Measurements from ENCODE around the gene SLC10A3. TPM values are rescaled to one million over a fixed set of nuclear protein-coding genes. Genes with fewer than 3 reads are reported as not detected.

Gene SLC10A3
- total and polyA plus RNA-seq, 10 of the 15 experiments (the other 5 are each of a cell fraction or from before 2014, with no cell fraction given), result 1.7 to 23.5 (median 11.0) TPM

GRCh38 chrX:154529206-154529612 lies 38.8 kb upstream of the SLC10A3 start:
- 71% methylated on average over 5 of the region's 6 CpGs for WGBS (ENCODE audit: insufficient coverage, insufficient replicate concordance, low lambda C conversion rate, missing lambda C conversion rate)
- intact Hi-C loops (cut with micrococcal nuclease; ENCODE audit: unreplicated experiment) (no loop called here), in situ Hi-C loops (cut with MboI) (loop anchor here (25.0 kb wide), 1 partner anchor 392 kb away; the partner anchor contains the start of gene OPN1LW)
- peaks cover 4 to 5% of the 10 kb centered on the region in 2 experiments for H3K36me3 ChIP-seq (ENCODE audit: control insufficient read depth in 2 of 2, insufficient read depth in 2 of 2, low read length in 1 of 2)
- FAIRE-seq, result no peak
- ChIA-PET CTCF (interaction anchor here (1.2 kb wide), 1 partner anchor 156 kb away, joined by 5 read pairs; no protein-coding TSS in a partner anchor), RAD21 (ENCODE audit: unreplicated experiment) (no interaction called here), SMC1A (ENCODE audit: uncharacterized antibody, unreplicated experiment) (interaction anchor here (0.6 kb wide), 2 partner anchors 29 to 32 kb away, joined by 3 read pairs; no protein-coding TSS in a partner anchor), POLR2A (no interaction called here)
- H4K20me1 ChIP-seq (ENCODE audit: control insufficient read depth, insufficient read depth), result no peaks in the 10 kb centered on the region
- no peak overlapping the region for H3K27ac ChIP-seq (ENCODE audit: control insufficient read depth, insufficient read depth)
- H3K27me3 ChIP-seq (replicated peaks in 1 of 2; ENCODE audit: control insufficient read depth in 2 of 2, insufficient read depth in 2 of 2, low read length in 1 of 2), result no peaks in the 10 kb centered on the region
- no peak for TF ChIP-seq CHD2 (IDR thresholded peaks at IDR 0.05; ENCODE audit: borderline replicate concordance, low read depth, low read length)
- no peak for TF ChIP-seq CBX5 (IDR thresholded peaks at IDR 0.05; ENCODE audit: low read depth)
- TF ChIP-seq JUND (IDR thresholded peaks at IDR 0.05; ENCODE audit: low read depth, low read length), result no peak
- TF ChIP-seq RELA (IDR thresholded peaks at IDR 0.05; ENCODE audit: borderline replicate concordance, partially characterized antibody), result no peak
- no peak for TF ChIP-seq ZNF207 (IDR thresholded peaks at IDR 0.05; ENCODE audit: borderline replicate concordance)
- TF ChIP-seq SMARCA5 (IDR thresholded peaks at IDR 0.05), result no peak
- no peaks in the 10 kb centered on the region for H3K79me2 ChIP-seq (ENCODE audit: control insufficient read depth, insufficient read depth, low read length)
- no peak for DNase-seq (ENCODE audit: low read depth, low spot score)
- H3K9me3 ChIP-seq (replicated peaks; ENCODE audit: control insufficient read depth, insufficient read depth, low read length), result no peaks in the 10 kb centered on the region
- no peak for ATAC-seq
- H2AFZ ChIP-seq (ENCODE audit: control insufficient read depth, low read depth, low read length), result no peak overlapping the region
- no peak overlapping the region for H3K9ac ChIP-seq (ENCODE audit: control insufficient read depth, insufficient read depth, low read length)
- no TSS peak for BruUV-seq (replicated peaks)
- peaks cover 10% of the 10 kb centered on the region for H3K4me1 ChIP-seq (ENCODE audit: control insufficient read depth, insufficient read depth, low read length)
- no peak overlapping the region for H3K4me2 ChIP-seq (ENCODE audit: control insufficient read depth, insufficient read depth)
- H3K4me3 ChIP-seq, result no peak overlapping the region

All from GM12878 (cell line).